SKM-1 (cell line): ENCODE data around the gene PSD2.

Experiments
- DNase-seq: peaks from one replicate; lab custom pipeline; 2025; ENCODE audit not compliant: unreplicated experiment; lab: John Stamatoyannopoulos, UW

PSD2 gene

DNA sequence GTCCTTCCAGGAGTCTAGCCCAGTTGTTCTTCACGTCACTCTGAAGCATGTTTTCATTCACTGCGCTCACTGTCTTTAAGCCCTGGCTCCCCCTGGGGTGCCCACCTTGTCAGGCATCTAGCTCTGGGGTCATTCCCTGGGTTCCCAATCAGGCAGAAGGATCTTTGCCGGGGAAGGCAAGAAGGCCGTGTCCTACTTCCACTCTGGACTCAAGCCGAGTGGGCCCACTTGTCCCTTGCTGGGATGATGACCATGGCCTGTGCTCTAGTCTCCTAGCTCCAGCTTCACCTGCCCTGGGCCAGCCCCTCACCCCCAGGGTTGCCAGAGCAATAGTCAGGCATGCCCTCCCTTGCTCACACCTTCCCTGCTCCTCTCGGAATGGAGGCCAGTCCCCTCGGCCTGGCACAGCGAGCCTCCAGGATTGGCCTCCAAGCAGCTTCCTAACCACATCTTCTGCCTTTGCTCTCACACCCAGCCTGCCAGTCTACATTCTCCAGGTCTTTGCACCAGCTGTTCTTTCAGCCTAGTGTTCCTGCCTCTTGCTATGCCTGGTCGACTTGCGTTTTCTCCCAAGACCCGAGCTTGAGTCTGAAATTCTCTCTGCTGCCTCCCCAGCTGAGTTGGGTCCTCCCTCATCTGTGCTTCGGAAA is 32.2 kb upstream of the PSD2 start:
- no peak for DNase-seq

- no peak for DNase-seq
Measured at GRCh38 chr5:139763930-139764791, 31.4 kb upstream of the PSD2 start.

- DNase-seq, result no peak
Measured at GRCh38 chr5:139764886-139765408, 30.7 kb upstream of the PSD2 start.

GRCh38 chr5:139765409-139766217 is 30.0 kb upstream of the PSD2 start:
- DNase-seq, result peak; percentile 57

DNA sequence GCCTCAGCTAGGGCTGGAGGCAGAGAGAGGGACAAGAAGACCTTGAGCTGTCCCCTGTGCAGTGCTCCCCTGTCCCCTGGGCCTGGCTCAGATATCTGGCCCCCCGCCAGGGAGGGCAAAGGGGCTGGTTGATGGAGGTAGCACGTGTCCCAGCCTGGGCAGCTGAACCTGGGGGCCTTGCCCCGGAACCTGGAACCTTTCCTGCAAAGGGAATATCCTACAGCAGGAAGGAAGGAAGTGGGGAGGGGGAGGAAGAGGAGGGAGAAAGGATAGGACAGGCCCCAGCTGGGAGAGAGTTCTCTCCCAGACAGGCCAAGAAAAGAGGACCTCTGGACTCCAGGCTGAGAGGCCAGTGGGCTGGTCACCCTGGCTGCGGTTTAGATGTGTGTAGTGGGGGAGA is 27.6 kb upstream of the PSD2 start:
- no peak for DNase-seq

GRCh38 chr5:139768807-139769465 is 26.7 kb upstream of the PSD2 start:
- DNase-seq, result no peak

- no peak for DNase-seq
Measured at GRCh38 chr5:139769477-139769876, 26.1 kb upstream of the PSD2 start.

DNA sequence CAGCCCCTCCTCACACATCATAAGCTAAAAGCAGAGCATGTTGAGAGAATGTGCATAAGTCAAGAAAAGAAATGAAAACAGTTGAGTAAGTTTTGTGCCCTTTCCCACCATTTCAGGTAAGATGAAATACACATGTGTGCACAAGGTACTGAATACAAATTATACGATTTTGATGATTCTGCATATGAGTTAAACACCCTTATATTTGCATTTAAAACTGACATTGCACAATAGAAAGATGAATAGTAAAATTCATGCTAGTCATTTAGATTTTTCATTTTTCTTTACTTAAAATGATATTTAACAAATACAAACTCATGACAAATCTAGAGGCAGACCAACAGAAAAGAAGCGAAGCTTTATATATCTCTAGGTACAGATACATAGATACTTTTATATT is 24.9 kb upstream of the PSD2 start:
- no peak for DNase-seq

DNA sequence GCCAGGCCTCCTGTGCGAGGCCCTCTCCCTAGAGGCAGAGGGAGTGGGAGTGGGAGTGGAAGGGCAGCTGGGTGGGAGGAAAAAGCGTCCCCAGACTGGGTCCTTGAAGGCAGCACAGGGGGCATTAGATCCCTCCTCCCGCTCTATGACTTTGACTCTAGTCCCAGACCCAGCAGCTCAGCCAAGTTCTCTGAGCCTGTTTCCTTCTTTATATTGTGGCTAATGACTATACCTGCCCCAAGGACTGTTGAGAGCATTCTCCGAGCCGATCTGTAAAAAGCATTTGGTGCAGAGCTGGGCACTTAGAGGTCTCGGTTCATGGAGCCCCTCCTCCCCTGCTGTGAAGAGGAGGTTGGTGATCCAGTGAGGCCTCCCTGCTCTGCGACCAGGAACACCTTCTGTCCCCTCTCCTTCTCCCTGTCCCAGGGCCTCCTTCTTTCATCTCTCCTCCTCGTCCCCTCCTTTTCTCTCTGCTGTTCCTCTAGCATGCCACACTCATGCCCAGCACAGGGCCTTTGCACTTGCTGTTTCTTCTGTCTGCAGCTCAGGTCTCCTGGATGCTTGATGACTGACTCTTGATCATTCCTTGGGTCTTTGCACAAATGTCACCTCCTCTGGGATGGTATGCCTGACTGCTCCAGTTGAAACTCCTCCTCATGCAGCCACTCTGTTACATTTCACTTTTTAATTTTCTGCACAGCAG is 23.4 kb upstream of the PSD2 start:
- no peak for DNase-seq

- DNase-seq, result no peak
Measured at GRCh38 chr5:139772927-139773690, 22.5 kb upstream of the PSD2 start.

- peak; percentile 51 for DNase-seq
Measured at GRCh38 chr5:139774980-139775661, 20.5 kb upstream of the PSD2 start.

DNA sequence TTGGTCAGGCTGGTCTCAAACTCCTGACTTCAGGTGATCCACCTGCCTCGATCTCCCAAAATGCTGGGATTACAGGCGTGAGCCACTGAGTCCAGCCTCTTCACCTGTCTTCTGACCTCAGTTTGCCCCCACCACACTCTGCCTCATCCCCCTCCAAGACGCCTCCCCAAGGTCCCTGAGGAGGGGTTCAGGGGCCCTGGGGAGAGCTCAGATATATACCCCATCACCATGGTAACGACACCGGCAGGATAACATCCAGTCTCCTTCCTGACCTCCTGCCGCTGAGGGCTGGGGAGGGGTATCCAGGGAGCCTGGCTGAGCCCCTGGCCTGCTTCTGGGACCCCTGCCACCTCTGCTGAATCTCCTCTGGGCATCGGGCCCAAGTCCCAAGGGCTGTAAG is 19.7 kb upstream of the PSD2 start:
- no peak for DNase-seq

GRCh38 chr5:139776861-139777260 is 18.7 kb upstream of the PSD2 start:
- no peak for DNase-seq

GRCh38 chr5:139783436-139783965 is 12.1 kb upstream of the PSD2 start:
- no peak for DNase-seq

DNA sequence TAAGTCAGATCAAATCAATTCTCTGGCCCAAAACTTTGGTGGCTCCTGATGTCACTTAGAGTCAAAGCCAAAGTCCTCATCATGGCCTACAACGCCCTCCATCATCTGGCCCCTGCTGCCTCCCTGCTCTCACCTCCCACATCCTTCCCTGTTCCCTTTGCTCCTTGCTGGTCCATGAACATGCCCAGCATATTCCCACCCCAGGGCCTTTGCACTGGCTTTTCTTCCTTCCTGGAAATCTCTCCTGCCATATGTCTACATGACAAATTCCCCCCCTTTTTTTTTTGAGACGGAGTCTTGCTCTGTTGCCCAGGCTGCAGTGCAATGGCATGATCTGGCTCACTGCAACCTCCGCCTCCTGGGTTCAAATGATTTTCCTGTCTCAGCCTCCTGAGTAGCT is 11.1 kb upstream of the PSD2 start:
- no peak for DNase-seq

DNA sequence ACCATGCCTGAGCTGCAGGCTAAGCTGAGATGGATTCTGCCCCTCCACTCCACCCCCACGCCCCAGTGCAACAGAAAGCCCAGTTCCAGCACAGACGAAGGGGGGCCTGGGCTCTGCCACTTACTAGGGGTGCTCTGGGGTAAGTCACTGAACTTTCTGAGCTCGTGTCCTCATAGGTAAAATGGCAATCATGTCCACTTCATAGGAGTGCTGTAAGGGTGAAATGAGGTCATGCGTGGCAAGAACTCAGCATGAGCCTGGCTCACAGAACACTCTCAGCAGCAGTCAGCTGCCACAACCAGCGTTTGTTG is 8.4 kb upstream of the PSD2 start:
- DNase-seq, result no peak

DNA sequence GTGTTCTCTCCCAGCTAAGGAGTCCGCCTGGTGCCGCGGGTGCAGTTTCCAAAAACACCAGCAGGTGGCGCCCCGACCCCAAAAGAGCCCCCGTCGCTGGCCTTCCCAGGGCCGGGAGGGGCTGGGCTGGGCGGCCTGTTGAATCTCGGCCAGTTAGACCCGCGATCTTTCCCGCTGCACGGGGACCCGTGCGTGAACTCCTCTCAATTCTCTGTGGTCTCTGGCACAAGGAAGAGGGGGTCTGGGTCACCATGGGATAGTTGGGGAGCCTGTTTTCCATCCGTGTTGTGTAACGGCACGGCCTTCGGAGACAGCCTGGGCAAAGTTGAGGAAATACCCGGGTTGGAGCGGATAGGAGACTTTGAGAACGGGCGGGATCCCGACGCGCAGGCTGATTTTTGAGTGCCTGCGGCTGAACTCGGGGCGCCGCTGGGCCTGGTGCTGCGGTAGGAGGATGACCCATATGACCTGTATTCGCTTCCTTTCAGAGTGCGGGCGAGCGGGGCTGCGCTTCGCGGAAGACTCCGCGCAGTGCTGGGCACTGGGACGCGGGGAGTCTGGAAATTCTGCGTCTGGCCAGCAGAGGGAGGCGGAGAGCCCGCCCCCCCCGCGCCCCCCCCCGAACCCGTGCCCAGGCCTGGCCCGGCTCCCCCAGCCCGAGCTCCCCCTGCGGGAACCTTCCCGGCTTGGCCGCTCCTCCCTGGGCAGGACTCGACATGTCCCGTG is 7.9 kb upstream of the PSD2 start:
- peak; percentile 50 for DNase-seq

DNA sequence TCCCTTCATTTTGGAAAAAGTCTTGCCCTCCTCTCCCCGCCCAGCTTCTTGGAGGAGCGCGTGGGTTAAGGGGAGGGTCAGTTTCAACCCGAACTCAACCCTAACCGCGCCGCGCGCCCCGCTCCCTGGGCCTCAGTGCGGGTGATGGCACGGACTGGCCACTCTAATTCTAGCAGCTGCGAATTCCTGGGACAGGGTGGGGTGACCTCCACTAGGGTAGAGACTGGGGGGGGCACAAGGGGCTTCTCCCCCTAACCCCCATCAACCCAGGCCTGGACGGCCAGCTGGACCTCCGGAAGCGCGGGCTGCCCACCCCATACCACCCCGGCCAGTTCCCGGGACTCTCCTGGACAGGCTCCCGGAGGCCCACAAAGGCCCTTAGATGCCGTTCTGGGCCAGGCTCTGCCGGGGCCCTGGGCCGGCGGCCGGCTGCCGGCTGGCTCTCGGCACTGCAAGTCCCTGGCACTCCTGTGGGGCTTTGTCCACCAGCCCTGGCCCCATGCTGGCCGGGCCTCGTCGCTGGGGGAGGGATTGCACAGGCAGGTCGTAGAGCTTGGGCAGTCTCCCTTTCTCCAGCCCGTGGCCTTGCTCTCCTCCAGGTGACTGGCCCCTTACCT is 7.2 kb upstream of the PSD2 start:
- no peak for DNase-seq
